H54 (cell line): ENCODE data around the gene KBTBD3.
"Not testable (repeated sequence)": the region's sequence is repeated elsewhere in the genome, so short reads cannot be mapped to it uniquely, and the experiment has no call there.

Source experiments
- DNase-seq: peaks from one replicate; pipeline ENCODE4 v3.0.0; 2011; ENCODE audit warnings: low spot score, mixed read lengths; ENCODE audit not compliant: insufficient read length
- FAIRE-seq: peaks from 3 replicates; lab custom pipeline; 2011; peaks lifted over from hg19 to GRCh38; lab: Jason Lieb, UNC
- POLR2A ChIP-seq: IDR thresholded peaks from 2 replicates; pipeline ENCODE4 v1.6.1; 2011; ENCODE audit warnings: low read depth, mild to moderate bottlenecking, low read length

KBTBD3 gene

DNA sequence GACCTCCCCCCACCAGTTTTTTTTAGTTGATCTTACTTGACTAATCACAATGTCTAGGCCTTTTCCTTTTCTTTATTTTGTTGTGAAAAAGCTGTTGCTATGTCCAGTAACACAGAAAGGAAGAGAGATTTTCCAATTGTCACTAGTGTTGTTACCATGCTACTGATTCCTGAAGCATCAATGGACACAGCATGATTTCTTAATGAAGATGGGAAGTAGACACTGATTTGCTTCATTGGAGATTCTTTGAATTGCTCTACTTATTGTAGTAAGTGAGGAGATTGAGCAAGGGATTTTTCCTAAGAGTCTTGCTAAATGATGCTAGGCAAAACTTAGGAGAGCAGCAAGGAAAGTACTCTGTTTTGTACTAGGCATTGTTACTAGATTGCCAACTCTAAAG is 4.9 kb upstream of the KBTBD3 start:
- TF ChIP-seq POLR2A, result no peak
- no peak for FAIRE-seq
- DNase-seq, result no peak

DNA sequence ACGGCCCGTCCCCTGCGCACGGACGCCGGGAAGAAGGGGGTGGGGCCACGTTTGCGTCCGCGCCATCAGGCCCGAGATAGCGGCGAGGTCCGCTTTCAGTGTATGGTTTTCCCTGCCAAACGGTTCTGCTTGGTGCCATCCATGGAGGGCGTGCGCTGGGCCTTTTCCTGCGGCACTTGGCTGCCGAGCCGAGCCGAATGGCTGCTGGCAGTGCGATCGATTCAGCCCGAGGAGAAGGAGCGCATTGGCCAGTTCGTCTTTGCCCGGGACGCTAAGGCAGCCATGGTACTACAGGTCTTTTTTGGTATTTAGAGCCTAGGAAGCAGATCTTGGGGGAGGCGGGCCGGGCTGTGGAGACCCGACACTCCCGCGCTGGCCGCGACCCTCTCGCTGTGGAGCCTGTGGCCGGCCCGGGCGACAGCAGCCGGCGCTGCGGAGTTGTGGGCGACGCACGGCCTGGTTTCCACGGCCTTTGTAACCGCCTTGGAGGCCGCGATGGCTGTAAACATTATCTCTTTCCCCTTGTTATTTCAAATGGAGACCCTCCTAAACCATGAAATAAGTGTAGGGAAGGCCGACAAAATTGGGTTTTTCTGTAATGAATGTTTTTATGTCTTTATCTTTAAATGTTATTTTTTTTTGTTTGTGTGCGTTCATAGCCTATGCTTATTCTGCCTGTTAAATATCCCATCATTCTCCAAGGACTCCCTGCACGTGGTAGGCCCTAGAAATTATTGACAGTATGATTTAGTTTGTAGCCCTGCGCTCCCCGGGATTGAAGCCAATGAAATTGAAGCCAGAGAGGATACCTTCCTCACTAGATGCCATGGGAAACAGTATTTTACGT is 685 bp upstream of the KBTBD3 start, which contains the start of gene AASDHPPT:
Gene AASDHPPT (plus strand): TSS at position 54 of the 847 bp plus-strand sequence. CDS start 49 bp downstream, at position 103.
- DNase-seq (no peak), FAIRE-seq (no peak)
- TF ChIP-seq POLR2A, result peak; percentile 77

- no peak for TF ChIP-seq POLR2A
- no peak for FAIRE-seq
- no peak for DNase-seq
Observed at GRCh38 chr11:106076171-106076918, 802 bp downstream of the KBTBD3 start.

DNA sequence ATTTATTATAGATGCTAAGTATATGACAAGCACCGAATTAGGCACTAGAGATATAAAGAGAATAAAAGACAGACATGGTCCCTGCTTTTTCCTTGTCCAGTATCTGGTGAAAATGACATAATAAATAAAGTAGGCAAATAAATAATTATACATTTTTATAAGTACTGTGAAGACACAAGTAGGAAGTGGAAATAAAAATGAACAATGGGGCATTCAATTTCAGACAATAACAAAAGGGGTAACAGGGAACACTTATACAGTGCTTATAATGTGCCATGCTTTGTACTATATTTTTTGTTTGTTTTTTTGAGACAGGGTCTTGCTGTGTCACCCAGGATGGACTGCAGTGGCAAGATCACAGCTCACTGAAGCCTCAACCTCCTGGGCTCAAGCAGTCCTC is 4.3 kb downstream of the KBTBD3 start:
- FAIRE-seq (no peak), DNase-seq (no peak)
- TF ChIP-seq POLR2A, result no peak

GRCh38 chr11:106070606-106071005 is 6.5 kb downstream of the KBTBD3 start:
- no peak for FAIRE-seq
- DNase-seq, result no peak
- TF ChIP-seq POLR2A, result no peak

DNA sequence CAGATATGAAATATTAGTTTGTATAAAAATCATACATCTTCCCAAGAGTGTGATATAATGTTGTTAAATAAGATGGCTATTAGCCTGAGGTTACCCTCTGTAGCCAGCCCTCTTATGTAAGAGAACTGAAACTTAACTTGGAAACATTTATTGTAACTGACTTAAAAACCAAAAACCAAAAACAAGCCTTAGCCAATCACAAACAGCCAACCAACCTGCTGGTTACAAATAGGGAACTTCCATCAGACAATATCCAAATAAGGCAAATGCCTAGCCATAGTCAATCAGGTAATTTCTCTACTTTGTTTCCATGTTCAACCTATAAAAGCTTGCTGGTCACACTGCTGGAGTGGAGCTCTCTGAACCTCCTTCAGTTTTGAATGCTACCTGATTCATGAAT is 14.1 kb downstream of the KBTBD3 start:
- FAIRE-seq, result no peak
- TF ChIP-seq POLR2A, result no peak
- DNase-seq, result no peak

- no peak for FAIRE-seq
- TF ChIP-seq POLR2A, result no peak
- DNase-seq, result no peak
Observed at GRCh38 chr11:106061954-106062949, 14.9 kb downstream of the KBTBD3 start.

DNA sequence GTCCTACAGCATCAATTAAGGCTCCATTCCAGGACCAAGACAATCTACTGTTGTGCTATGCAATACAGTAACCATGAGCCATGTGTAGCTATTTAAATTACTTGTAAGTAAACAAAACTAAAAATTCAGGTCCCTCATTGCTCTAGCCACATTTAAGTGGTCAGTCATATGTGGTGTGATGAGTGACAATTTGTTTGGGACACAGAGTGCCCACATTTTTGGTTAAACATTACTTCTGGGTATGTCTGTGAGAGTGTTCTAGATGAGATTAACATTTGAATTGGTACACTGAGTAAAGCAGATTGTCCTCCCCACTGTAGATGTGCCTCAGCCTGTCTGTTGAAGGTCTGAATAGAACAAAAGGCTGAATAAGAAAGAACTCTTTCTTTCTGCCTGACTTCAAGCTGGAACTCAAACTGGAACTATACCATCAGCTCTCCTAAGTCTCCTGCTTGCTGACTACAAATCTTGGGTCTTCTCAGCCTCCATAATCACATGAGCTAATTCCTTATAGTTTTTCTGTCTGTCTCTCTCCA is 15.8 kb downstream of the KBTBD3 start:
- FAIRE-seq (no peak), DNase-seq (no peak)
- TF ChIP-seq POLR2A, result no peak

DNA sequence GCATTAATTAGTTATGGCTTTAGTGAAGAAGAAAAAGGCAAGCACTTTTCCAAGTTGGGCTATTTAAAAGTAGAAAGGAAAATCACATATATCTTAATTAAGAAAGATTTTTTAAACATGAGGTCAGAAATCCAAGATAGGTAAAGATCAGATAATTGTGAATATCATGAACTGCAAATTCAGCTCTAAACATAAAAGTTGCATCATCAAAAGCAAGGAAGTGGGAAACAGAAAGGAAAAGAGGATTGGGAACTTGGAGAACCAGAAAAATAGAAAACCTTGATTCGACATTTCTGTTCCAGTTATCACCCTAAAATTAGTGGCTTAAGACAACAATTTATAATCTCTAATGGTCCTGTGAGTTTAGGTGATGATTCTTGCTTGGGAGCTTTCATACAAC is 17.5 kb downstream of the KBTBD3 start:
- TF ChIP-seq POLR2A, result no peak
- DNase-seq (no peak), FAIRE-seq (no peak)

GRCh38 chr11:106058377-106058776 is 18.8 kb downstream of the KBTBD3 start:
- DNase-seq, FAIRE-seq: not testable (repeated sequence)

DNA sequence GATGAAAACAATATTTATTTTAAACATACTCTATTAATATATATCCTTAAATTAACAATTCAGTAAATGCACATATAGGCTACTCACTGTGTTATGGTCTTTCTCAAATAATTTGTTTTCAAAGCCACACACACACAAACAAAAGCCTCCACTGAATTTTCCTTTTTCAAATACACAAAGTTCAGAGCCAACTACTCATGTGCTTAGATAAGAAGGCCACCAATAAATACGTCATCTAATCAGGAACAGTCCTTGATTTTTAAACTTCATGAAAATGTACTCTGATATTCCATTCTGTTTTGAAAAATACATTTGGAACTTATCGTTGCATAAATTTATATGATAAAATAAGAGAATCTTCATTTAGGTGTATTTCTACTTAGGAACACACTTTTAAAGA is 26.0 kb downstream of the KBTBD3 start:
- FAIRE-seq (no peak), DNase-seq (no peak)
- TF ChIP-seq POLR2A, result no peak

- TF ChIP-seq POLR2A, result no peak
- DNase-seq, result no peak
- no peak for FAIRE-seq
Observed at GRCh38 chr11:106049727-106050476, 27.2 kb downstream of the KBTBD3 start.
